Measurements from ENCODE around the gene PLEKHG4. TPM values are rescaled to one million over a fixed set of nuclear protein-coding genes. Genes with fewer than 3 reads are reported as not detected.
A peak's percentile ranks its signal among the peaks of the same experiment; 100 is the strongest.

The PLEKHG4 gene
- total RNA-seq, 1 experiment from 2014 or later, result 38.5 TPM

GRCh38 chr16:67240506-67240905 lies 38.8 kb upstream of the PLEKHG4 start:
- ATAC-seq (0 out of 2 replicates have a peak, but pooled peaks have one; percentile 6), DNase-seq (ENCODE audit: low read depth, low spot score) (no peak)
- Histone ChIP-seq H3K4me1 (ENCODE audit: control insufficient read depth in 1 of 2, insufficient read depth in 2 of 2, low read length in 2 of 2) (peaks cover 46 to 69% of the 10 kb centered on the region in 2 experiments), H3K9ac (ENCODE audit: low read length) (peak overlapping the region; percentile 67), H3K4me2 (ENCODE audit: low read length) (peak overlapping the region; percentile 87), H3K9me3 (ENCODE audit: control insufficient read depth in 1 of 2, insufficient read depth in 1 of 2, low read depth in 1 of 2, low read length in 2 of 2) (no peaks in the 10 kb centered on the region), H3K9me2 (ENCODE audit: insufficient read depth) (no peaks in the 10 kb centered on the region), H3K27ac (ENCODE audit: low read depth, low read length) (peak overlapping the region; percentile 82), H3K4me3 (replicated peaks in 1 of 2; ENCODE audit: low read depth in 1 of 2, low read length in 2 of 2) (no peak overlapping the region; a peak in 1 of 4 replicates), H3K27me3 (ENCODE audit: insufficient read depth, low read length) (no peaks in the 10 kb centered on the region), H3K36me3 (ENCODE audit: control insufficient read depth in 1 of 2, insufficient read depth in 2 of 2, low read length in 2 of 2) (peaks cover 16 to 33% of the 10 kb centered on the region in 2 experiments), H4K20me1 (ENCODE audit: insufficient read depth) (no peaks in the 10 kb centered on the region), H3K79me2 (ENCODE audit: insufficient read depth, low read length) (peaks cover 72% of the 10 kb centered on the region), H2AFZ (ENCODE audit: low read depth, low read length, poor library complexity, severe bottlenecking) (no peak overlapping the region)
- ChIA-PET RAD21 (ENCODE audit: low non-redundant PET in 1 of 2, low total read pairs in 2 of 2, uncharacterized antibody in 2 of 2, unreplicated experiment in 2 of 2) (no interaction called here), CTCF (no interaction called here), POLR2A (no interaction called here)
- BruUV-seq (replicated peaks), result no TSS peak
- TF ChIP-seq EGR1 (IDR thresholded peaks at IDR 0.05; ENCODE audit: low read depth) (no peak), SP1 (IDR thresholded peaks at IDR 0.05; ENCODE audit: low read depth) (no peak), SRF (IDR thresholded peaks at IDR 0.05; ENCODE audit: low read depth) (no peak), EZH2phosphoT487 (IDR thresholded peaks at IDR 0.05; ENCODE audit: borderline replicate concordance) (no peak), YY1 (IDR thresholded peaks at IDR 0.05; ENCODE audit: extremely low read depth, insufficient replicate concordance, low read depth, low read length) (no peak), JUND (IDR thresholded peaks at IDR 0.05) (no peak), CBX3 (IDR thresholded peaks at IDR 0.05; ENCODE audit: low read depth) (no peak), ZFX (IDR thresholded peaks at IDR 0.05) (no peak), EZH2 (IDR thresholded peaks at IDR 0.05) (no peak), RAD21 (IDR thresholded peaks at IDR 0.05; ENCODE audit: low read depth) (no peak), MAX (IDR thresholded peaks at IDR 0.05) (no peak), ZNF274 (IDR thresholded peaks at IDR 0.05; ENCODE audit: low read depth, low read length) (no peak), ATF3 (IDR thresholded peaks at IDR 0.05) (no peak), POLR2A (IDR thresholded peaks at IDR 0.05; ENCODE audit: borderline replicate concordance, extremely low read depth, insufficient read depth, insufficient read length) (no peak), CTCF (IDR thresholded peaks at IDR 0.05 in 2 of 3, conservative IDR thresholded peaks at IDR 0.05 in 1 of 3; ENCODE audit: borderline replicate concordance in 1 of 3, insufficient read depth in 1 of 3, low read depth in 2 of 3, low read length in 2 of 3) (no peak), FOSL1 (IDR thresholded peaks at IDR 0.05; ENCODE audit: low read depth) (no peak)
- TF ChIP-seq, protein P1, sequence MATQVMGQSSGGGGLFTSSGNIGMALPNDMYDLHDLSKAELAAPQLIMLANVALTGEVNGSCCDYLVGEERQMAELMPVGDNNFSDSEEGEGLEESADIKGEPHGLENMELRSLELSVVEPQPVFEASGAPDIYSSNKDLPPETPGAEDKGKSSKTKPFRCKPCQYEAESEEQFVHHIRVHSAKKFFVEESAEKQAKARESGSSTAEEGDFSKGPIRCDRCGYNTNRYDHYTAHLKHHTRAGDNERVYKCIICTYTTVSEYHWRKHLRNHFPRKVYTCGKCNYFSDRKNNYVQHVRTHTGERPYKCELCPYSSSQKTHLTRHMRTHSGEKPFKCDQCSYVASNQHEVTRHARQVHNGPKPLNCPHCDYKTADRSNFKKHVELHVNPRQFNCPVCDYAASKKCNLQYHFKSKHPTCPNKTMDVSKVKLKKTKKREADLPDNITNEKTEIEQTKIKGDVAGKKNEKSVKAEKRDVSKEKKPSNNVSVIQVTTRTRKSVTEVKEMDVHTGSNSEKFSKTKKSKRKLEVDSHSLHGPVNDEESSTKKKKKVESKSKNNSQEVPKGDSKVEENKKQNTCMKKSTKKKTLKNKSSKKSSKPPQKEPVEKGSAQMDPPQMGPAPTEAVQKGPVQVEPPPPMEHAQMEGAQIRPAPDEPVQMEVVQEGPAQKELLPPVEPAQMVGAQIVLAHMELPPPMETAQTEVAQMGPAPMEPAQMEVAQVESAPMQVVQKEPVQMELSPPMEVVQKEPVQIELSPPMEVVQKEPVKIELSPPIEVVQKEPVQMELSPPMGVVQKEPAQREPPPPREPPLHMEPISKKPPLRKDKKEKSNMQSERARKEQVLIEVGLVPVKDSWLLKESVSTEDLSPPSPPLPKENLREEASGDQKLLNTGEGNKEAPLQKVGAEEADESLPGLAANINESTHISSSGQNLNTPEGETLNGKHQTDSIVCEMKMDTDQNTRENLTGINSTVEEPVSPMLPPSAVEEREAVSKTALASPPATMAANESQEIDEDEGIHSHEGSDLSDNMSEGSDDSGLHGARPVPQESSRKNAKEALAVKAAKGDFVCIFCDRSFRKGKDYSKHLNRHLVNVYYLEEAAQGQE (IDR thresholded peaks at IDR 0.05; ENCODE audit: low read depth), result no peak
- TF ChIP-seq, protein P2, sequence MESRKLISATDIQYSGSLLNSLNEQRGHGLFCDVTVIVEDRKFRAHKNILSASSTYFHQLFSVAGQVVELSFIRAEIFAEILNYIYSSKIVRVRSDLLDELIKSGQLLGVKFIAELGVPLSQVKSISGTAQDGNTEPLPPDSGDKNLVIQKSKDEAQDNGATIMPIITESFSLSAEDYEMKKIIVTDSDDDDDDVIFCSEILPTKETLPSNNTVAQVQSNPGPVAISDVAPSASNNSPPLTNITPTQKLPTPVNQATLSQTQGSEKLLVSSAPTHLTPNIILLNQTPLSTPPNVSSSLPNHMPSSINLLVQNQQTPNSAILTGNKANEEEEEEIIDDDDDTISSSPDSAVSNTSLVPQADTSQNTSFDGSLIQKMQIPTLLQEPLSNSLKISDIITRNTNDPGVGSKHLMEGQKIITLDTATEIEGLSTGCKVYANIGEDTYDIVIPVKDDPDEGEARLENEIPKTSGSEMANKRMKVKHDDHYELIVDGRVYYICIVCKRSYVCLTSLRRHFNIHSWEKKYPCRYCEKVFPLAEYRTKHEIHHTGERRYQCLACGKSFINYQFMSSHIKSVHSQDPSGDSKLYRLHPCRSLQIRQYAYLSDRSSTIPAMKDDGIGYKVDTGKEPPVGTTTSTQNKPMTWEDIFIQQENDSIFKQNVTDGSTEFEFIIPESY (IDR thresholded peaks at IDR 0.05; ENCODE audit: extremely low read depth, insufficient replicate concordance, low read length), result no peak
- intact Hi-C loops (cut with micrococcal nuclease), result no loop called here

Data from HCT116 (cell line).